Stimulated activated CD4-positive, alpha-beta T cell treated with anti-CD3 and anti-CD28 coated beads, Interleukin-15, amount 100 ng/mL, for 48 hours (primary cell): ENCODE measurements around the gene PCSK5.

Experiments used
- DNase-seq, 2 donors: peaks; one replicate each; pipeline ENCODE4 v3.0.0-alpha.2; 2020; ENCODE audit warnings: low read depth in 2 of 2

Gene PCSK5

DNA sequence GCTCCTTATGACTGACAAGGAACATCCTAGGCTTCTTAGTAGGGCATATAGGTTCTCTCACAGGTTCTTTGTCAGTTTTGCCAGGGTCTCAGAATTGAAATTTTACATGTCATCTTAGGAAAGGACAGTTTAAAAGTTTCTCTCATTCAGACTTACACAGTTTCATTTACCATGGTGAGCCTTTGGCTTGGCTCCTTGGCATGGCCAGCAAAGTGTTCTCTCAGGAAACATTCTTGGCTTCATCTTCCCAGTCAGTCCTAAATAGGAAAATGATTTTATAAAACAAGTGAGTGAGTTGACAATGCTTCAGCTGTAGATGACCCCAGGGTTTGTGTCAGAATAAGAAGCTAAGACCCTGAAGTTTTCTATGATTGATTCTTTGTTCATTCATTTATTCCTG lies 191.6 kb downstream of the PCSK5 start:
- no peak for DNase-seq

- no peak for DNase-seq
These were observed 195.1 kb downstream of the PCSK5 start for GRCh38 chr9:76085596-76085995.

GRCh38 chr9:76086539-76086938 lies 196.1 kb downstream of the PCSK5 start:
- DNase-seq = no peak

GRCh38 chr9:76087976-76088375 lies 197.5 kb downstream of the PCSK5 start:
- DNase-seq = no peak

GRCh38 chr9:76090330-76090729 lies 199.9 kb downstream of the PCSK5 start:
- no peak for DNase-seq

DNA sequence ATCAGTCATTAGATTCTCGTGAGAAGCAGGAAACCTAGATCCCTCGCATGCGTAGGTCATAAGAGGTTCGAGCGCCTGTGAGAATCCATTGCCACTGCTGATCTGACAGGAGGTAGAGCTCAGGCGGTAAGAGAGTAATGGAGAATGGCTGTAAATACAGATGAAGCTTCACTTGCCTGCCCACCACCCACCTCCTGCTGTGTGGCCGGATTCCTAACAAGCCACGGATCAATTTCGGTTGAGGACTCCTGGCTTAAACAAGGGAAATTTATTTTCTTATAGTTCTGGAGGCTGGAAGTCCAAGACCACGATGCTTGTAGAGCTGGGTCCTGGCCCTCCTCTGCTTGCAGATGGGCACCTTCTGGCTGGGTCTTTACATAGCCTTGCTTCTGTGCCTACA lies 200.4 kb downstream of the PCSK5 start:
- no peak for DNase-seq

DNA sequence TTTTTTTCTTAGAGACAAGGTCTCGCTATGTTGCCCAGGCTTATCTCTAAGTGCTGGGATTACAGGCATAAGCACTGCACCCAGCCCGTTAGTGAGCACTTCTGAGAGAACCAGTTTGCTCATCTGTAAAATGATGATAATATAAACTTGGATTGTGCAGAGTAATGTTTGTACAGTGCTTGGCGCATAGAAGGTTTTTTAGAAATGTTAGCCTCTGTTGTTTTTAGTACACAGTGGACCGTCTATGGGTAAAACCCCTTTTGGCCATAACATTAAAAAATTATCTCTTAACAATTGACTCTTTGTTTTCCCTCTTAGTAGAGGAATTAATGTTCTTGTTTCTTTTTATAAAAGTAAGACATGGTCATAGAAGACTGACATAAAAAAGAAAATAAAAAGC lies 202.1 kb downstream of the PCSK5 start:
- DNase-seq = no peak

GRCh38 chr9:76095585-76095984 lies 205.1 kb downstream of the PCSK5 start:
- DNase-seq = no peak

- no peak for DNase-seq
These were observed 209.0 kb downstream of the PCSK5 start for GRCh38 chr9:76099516-76099915.

DNA sequence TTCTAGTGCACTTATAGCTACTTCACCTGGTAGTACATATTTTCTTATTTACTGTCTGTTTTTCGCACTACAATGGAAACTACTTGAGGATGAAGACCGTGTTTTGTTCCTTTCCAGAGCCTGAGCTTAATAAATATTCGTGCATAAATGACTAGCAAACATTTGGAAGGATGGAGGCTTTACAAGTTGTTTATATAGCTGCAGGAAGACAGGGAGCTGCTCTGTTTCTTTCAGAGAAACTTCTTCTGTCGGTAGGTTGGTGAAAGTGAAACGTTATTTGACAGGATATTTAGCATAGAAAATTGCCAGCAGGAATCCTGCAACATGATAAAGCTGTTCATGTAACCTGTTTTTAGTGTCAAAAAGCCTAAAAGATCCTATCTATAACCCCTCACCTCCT lies 210.6 kb downstream of the PCSK5 start:
- no peak for DNase-seq

GRCh38 chr9:76101491-76101890 lies 211.0 kb downstream of the PCSK5 start:
- no peak for DNase-seq

DNA sequence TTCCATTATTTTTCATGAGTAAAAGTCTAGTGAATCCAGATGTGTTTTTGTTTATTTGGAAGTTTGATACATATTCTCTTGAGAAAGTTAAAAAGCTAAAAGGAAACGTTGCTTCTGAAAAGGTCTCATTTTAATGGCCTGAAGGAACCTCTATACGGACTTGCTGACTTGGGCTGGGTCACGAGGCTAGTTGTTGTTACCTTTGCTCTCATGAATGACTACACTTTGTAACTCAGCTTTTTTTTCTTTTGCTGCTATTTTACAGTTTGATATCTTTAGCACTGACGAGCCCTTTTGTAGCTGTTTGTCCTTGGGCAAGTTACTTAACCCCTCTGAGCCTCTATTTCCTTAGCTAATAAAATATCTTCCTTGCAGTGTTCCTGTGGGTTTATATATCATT lies 211.5 kb downstream of the PCSK5 start:
- no peak for DNase-seq

- no peak for DNase-seq
These were observed 213.2 kb downstream of the PCSK5 start for GRCh38 chr9:76103531-76104315.

GRCh38 chr9:76107482-76107881 lies 217.0 kb downstream of the PCSK5 start:
- DNase-seq = no peak

- DNase-seq = no peak
These were observed 219.5 kb downstream of the PCSK5 start for GRCh38 chr9:76109953-76110352.

GRCh38 chr9:76112151-76112550 lies 221.7 kb downstream of the PCSK5 start:
- no peak for DNase-seq

DNA sequence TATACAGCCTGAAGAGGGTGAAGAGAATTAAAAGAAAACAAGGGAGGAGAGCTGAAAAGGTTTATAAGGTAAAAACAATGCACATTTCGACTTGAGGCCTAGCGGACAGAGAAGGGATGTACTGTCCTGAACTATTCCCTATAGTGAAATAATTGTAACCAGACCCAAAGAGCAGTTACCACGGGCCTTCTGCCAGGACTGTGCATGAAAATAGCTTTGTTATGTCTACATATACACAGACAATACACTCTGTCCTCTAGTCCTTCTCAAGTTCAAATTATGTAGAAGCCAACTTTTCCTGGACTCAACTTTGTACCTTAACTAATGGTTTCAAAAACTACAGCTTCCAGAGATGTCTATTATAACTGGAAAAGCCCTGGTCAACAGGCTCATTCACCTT lies 223.7 kb downstream of the PCSK5 start:
- DNase-seq = no peak

DNA sequence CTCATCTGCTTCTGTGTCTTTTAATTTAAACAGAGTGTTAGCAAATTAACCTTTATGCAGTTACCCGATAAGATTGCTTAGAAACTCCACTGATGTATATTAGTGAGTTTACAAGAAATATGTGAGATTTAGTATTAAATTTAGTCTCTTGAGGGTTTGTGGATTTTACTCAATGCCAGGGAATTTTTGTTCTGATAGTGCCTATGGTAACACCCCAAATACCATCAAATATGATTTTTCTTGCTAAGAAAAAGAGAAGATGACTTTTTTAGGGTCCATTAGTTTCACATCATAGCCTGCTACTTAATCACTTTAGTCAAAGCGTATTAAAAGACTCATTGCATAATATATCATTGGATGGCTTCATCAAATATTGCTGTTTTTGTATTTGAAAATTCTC lies 224.9 kb downstream of the PCSK5 start:
- DNase-seq = no peak

DNA sequence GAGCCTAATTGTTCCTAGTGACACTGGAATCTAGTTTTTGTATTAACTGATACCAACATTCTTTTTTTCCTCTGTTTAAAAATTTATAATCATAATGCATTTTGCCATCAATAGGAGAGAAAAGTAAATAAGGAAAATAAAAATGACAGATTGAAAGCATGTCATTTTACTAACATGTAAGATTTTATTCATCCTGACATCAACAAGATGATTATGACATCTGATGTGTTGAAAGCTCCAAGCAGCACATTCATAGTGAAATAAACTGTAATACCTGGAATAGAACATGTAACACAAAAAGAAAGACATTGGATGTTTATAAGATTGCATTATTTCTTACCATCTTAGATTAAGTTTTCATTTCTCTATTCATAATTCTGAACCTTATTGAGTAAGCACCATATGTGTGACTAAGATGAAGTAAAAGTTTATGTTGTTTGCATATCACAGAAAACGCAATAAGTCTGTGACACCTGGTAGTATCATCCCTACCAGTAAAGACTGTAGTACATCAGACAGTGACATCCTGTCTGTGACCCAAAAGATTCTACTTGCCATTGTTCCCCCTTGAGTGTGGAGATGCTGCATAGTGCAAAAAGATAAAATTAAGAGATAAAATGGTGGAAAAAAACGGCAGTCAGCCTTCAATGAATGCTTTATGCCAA lies 225.6 kb downstream of the PCSK5 start:
- no peak for DNase-seq

- DNase-seq = no peak
These were observed 226.4 kb downstream of the PCSK5 start for GRCh38 chr9:76116913-76117312.

DNA sequence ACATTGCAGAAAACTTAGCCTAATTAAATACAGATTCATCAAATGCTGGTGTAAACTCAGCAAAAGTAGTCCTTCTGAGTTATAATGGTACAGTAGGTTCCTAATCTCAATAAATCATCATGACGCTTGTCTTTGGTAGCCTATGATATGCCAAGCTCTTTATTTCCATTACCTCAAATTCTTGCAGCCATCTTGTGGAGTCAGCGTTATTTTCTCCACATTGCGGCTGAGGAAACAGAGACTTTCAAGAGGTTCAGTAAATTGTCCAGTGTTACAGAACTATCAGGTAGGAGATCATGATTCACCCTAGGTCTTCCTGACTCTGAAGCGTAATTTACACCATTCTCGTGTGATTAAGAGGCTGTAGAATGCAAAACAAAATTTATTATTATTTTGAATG lies 237.2 kb downstream of the PCSK5 start:
- no peak for DNase-seq

GRCh38 chr9:76135902-76136301 lies 245.4 kb downstream of the PCSK5 start:
- no peak for DNase-seq

DNA sequence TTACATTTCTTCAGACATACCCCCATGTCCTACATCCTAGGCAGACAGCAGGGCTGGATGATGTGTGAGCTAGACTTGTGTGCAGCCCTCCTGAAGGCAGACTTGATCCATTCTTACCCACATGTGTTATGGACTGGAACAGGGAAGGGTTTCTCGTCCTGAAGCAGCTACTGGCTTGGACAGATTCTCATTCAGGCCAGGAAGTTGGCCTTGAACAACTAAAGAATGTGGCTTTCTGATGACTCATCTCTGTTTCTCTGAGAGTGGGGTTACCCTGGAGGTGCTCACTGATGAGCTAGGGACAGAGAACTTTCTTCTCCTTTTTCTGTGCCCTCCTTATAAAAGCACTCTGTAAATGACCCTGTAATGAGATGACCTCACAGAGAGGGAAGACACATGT lies 246.5 kb downstream of the PCSK5 start:
- DNase-seq = no peak

DNA sequence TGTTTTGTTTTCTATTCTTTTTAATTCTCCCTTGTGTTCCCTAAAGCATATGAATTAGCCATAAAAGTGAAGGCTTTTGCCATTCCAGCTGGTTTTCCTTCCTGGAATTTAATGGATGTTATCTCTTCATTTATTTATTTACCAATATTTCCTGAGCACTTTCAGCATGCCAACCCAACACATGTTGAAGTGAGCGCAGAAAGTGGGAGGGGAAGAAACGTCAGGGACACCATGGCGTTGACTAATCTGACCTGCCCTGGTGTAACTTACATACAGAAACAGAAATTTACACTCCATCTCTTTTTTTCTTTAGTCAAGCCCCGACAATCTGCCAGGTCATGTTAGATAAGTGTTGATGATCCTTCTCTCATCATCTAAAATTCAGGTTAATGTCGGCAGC lies 247.5 kb downstream of the PCSK5 start:
- no peak for DNase-seq
